T follicular helper cell (primary cell): Measurements from ENCODE around the gene PXN.

ENCODE experiments used
- DNase-seq: peaks from one replicate; pipeline ENCODE4 v3.0.0-alpha.2; 2020; ENCODE audit warnings: low read depth

Gene PXN

DNA sequence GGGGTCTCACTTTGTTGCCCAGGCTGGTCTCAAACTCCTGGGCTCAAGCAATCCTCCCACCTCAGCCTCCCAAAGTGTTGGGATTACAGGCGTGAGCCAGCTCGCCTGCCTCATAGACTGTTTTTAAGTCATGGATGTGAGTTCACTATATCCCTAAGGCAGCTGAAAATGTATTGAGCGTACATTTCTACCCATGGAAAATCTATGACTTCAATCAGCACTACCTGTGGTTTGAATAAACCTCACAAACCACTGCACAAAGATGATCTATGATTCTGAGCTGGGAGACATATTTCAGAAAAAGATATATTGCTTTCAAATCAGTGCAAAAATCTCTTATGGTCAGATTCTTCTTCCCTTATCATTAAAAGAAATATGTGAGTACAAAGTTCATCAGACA is 93.5 kb downstream of the PXN start:
- DNase-seq: no peak

- DNase-seq: no peak
These were observed 94.9 kb downstream of the PXN start for GRCh38 chr12:120170631-120171030.

DNA sequence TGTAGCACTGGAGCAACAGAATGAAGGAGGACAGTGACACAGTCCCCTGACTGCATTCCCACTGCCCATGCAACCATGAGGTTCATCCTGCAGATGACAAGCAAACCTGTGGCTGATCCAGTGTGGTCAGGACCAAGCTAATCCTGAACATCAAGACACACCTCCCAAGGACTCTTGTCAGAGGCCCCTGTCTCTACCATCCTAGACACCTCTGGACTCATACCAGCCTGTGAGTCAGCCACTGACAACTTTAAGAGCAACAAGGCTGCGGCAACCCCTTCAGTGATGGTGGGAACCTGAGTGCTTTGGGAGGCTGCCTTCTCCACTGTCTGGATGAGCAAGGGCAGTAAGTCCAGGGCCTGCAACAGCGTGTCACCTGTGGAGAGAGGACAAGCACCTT is 95.6 kb downstream of the PXN start:
- DNase-seq: no peak

DNA sequence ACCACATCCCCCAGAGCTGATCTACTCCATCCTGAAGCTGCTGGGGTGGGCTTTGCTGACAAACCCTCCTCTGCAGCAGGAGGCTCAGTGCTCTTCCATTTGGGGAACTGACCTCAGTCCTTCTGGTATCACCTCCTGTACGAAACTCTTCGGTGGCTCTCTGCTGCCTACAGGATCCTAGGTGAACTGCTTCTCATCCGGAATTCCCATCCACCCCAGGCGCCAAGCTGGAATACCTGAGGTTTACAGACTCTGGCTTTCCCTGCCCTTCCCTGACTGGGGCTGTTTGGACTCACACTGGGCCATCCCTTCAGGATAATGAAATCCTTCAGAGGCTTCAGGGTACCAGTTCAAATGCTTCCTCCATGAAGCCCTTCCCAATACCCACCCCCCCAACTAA is 97.2 kb downstream of the PXN start:
- DNase-seq: no peak

DNA sequence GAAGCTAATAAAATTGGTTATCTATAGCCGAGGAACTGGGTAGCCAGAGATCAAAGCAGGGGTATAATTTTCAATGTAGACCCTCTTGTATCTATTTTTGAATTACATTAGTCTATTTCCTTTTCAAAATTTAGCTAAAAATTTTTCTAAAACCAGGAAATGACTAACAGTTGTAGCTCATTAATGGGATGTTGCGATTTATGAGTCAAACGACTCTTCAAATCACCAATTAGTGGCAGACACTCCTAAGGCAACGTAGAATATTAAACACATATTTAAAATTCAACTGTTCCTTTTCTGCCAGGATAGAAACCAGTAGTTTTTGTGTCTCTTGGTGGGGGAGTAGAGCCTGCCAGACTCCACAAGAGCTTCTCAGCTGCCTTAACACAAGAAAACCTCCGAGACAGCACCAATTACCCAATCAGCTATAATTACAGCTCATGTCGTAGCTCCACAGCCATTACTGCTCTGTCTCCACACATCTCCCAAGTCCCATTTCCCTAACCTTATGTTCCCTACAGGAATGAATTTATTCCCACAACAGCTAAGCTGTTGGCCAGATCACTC is 97.9 kb downstream of the PXN start:
- DNase-seq: no peak

- DNase-seq: no peak
These were observed 101.2 kb downstream of the PXN start for GRCh38 chr12:120164293-120164692.

GRCh38 chr12:120162763-120163162 is 102.8 kb downstream of the PXN start:
- no peak for DNase-seq

DNA sequence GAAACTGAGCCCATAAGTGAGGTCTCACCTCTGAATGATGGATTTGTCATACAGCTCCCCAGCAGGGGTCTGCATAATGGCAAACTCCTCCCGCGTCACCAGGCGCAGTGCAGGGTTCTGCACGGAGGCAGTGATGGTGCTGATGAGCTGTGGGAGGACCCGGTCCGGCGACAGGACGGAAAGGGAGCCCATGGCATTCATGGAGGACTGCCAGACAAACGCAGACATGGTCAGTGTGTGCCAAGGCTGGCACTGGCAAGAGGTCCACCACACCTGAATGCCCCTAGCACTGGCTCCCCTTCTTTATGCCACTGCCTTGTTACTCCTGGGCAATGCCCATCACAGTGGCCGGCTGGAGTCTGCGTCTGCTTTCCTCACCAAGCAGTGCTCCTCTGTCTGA is 103.7 kb downstream of the PXN start:
- DNase-seq: no peak
